Smooth muscle cell of the umbilical artery (primary cell): ENCODE results near the gene FAM8A1. TPM values are rescaled to one million over a fixed set of nuclear protein-coding genes. Genes with fewer than 3 reads are reported as not detected.

ENCODE experiments used
- total RNA-seq: library from RNA; depleted of rRNA; stranded (reverse); fragments of >200 nt; gene quantifications from 2 replicates; pipeline ENCODE4 v1.2.3, GENCODE V29; 2014

Gene FAM8A1, protein sequence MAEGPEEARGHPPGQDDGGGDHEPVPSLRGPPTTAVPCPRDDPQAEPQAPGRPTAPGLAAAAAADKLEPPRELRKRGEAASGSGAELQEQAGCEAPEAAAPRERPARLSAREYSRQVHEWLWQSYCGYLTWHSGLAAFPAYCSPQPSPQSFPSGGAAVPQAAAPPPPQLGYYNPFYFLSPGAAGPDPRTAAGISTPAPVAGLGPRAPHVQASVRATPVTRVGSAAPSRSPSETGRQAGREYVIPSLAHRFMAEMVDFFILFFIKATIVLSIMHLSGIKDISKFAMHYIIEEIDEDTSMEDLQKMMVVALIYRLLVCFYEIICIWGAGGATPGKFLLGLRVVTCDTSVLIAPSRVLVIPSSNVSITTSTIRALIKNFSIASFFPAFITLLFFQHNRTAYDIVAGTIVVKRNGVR
- total RNA-seq, result 24.1 and 27.0 TPM in 2 replicates

DNA sequence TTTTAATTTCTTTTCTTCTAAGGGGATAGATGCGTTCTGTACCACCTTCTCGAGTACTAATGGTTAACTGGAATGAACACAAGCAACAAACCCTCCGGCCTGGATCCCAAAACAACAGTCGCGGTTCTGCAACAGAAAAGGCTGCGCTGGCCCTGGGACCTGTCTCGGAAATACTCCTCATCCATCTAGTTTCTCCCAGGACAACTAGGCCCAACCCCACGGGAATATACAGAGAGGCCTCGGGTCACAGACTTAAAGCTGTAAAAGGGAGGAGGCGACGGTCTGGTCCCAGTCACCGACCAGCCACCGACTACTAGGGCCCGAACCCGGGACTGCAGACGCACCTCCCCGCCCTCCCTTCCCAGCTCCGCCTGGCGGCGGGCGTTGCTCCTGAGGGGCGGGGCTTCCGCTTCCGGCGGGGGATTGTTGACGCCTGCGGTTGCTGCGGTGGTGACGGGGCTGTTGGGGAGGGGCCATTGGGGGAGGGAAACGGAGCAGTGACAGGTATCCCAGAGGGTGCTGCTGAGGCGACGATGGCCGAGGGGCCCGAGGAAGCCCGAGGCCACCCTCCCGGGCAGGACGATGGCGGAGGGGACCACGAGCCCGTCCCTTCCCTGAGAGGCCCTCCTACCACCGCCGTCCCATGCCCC is at the start of gene FAM8A1:
Gene FAM8A1, plus strand, starts transcription at position 426 of the 650 bp plus-strand sequence. Its CDS starts 108 bp downstream, at position 534.

Other genes with a start within 250 kb of the FAM8A1 start
- gene CAP2, start 206.7 kb upstream of the FAM8A1 start, total RNA-seq, result 27.6 and 30.5 TPM in 2 replicates
- gene NUP153, start 106.6 kb downstream of the FAM8A1 start, total RNA-seq, result 16.6 and 35.1 TPM in 2 replicates